GM12892 (cell line): Measurements from ENCODE around the gene WDR88.

Experiments
- POLR2A ChIP-seq: IDR thresholded peaks from 2 replicates; pipeline ENCODE4 v1.6.1; 2011; ENCODE audit warnings: low read depth, low read length, control low read depth
- POLR2AphosphoS5 ChIP-seq: IDR thresholded peaks from 2 replicates; pipeline ENCODE4 v1.6.1; 2011; ENCODE audit warnings: low read depth, low read length, control low read depth

GRCh38 chr19:33197591-33198000, 65.7 kb downstream of the WDR88 start:
- no peak for TF ChIP-seq POLR2AphosphoS5
- TF ChIP-seq POLR2A: no peak
